DOHH2 (cell line): Measurements from ENCODE around the gene DUSP8.

Experiments
- CTCF ChIP-seq: fragments of 200-600 bp; sonication (generic); IDR thresholded peaks from one replicate; pipeline ENCODE4 v1.5.1; 2014; ENCODE audit warnings: antibody characterized with exemption, mild to moderate bottlenecking, low read depth, low read length; ENCODE audit not compliant: poor library complexity, severe bottlenecking
- EZH2phosphoT487 ChIP-seq: fragments of 200-600 bp; sonication (generic); IDR thresholded peaks from 2 replicates; pipeline ENCODE4 v1.6.1; 2017; ENCODE audit warnings: borderline replicate concordance, mild to moderate bottlenecking, antibody characterized with exemption, low read length, moderate library complexity, mixed read lengths

- TF ChIP-seq CTCF (no peak), EZH2phosphoT487 (no peak)
Observed at GRCh38 chr11:1570896-1571759, 943 bp downstream of the DUSP8 start.
